CD1c-positive myeloid dendritic cell (primary cell): ENCODE measurements around the gene FARP2.

Experiments used
- DNase-seq: peaks from one replicate; pipeline ENCODE4 v3.0.0-alpha.2; 2016; ENCODE audit errors: extremely low spot score

Gene FARP2

GRCh38 chr2:241323778-241324177 is 32.3 kb upstream of the FARP2 start:
- no peak for DNase-seq

- peak; percentile 73 for DNase-seq
Observed at GRCh38 chr2:241324775-241325174, 31.3 kb upstream of the FARP2 start.

- DNase-seq, result no peak
Observed at GRCh38 chr2:241325257-241325656, 30.8 kb upstream of the FARP2 start.

- no peak for DNase-seq
Observed at GRCh38 chr2:241329669-241330615, 26.1 kb upstream of the FARP2 start.

GRCh38 chr2:241330616-241330981 is 25.5 kb upstream of the FARP2 start:
- no peak for DNase-seq

- DNase-seq, result no peak
Observed at GRCh38 chr2:241334813-241335212, 21.3 kb upstream of the FARP2 start.

GRCh38 chr2:241339839-241340630 is 16.1 kb upstream of the FARP2 start:
- DNase-seq, result no peak

GRCh38 chr2:241340631-241341163 is 15.4 kb upstream of the FARP2 start:
- no peak for DNase-seq

- no peak for DNase-seq
Observed at GRCh38 chr2:241344925-241345651, 11.0 kb upstream of the FARP2 start.

GRCh38 chr2:241349941-241350340 is 6.1 kb upstream of the FARP2 start:
- DNase-seq, result no peak

GRCh38 chr2:241350530-241350877 is 5.6 kb upstream of the FARP2 start:
- no peak for DNase-seq

- DNase-seq, result no peak
Observed at GRCh38 chr2:241350878-241351639, 5.0 kb upstream of the FARP2 start.

- no peak for DNase-seq
Observed at GRCh38 chr2:241351640-241352031, 4.4 kb upstream of the FARP2 start.

- no peak for DNase-seq
Observed at GRCh38 chr2:241352227-241352626, 3.9 kb upstream of the FARP2 start.

GRCh38 chr2:241354668-241355658 is 1.1 kb upstream of the FARP2 start:
- peak; percentile 61 for DNase-seq

- DNase-seq, result peak; percentile 17
Observed at GRCh38 chr2:241356871-241357260, 781 bp downstream of the FARP2 start.

GRCh38 chr2:241357531-241357930 is 1.4 kb downstream of the FARP2 start:
- DNase-seq, result peak; percentile 47

- DNase-seq, result peak; percentile 81
Observed at GRCh38 chr2:241358470-241358869, 2.4 kb downstream of the FARP2 start.

- no peak for DNase-seq
Observed at GRCh38 chr2:241359481-241360045, 3.5 kb downstream of the FARP2 start.

GRCh38 chr2:241363426-241363825 is 7.3 kb downstream of the FARP2 start:
- no peak for DNase-seq
